Measurements from ENCODE around the gene SCNM1. TPM values are rescaled to one million over a fixed set of nuclear protein-coding genes. Genes with fewer than 3 reads are reported as not detected.

SCNM1 gene
- total RNA-seq, 4 donors from 2014 or later: 24.1 to 38.8 (median 27.3) TPM

GRCh38 chr1:151132335-151133017 is 33.5 kb upstream of the SCNM1 start:
- intact Hi-C loops (cut with DNase I; ENCODE audit: low total_unique reads): no loop called here
- DNase-seq (ENCODE audit: low spot score in 2 of 2): no peak
- WGBS, 2 donors: 53 to 67% methylated on average over 29 to 33 of the region's 74 CpGs
- no peak overlapping the region for H3K4me3 ChIP-seq (ENCODE audit: low read depth, poor library complexity, severe bottlenecking)
- no peak for TF ChIP-seq POLR2A (IDR thresholded peaks at IDR 0.05)
- TF ChIP-seq, protein P1, sequence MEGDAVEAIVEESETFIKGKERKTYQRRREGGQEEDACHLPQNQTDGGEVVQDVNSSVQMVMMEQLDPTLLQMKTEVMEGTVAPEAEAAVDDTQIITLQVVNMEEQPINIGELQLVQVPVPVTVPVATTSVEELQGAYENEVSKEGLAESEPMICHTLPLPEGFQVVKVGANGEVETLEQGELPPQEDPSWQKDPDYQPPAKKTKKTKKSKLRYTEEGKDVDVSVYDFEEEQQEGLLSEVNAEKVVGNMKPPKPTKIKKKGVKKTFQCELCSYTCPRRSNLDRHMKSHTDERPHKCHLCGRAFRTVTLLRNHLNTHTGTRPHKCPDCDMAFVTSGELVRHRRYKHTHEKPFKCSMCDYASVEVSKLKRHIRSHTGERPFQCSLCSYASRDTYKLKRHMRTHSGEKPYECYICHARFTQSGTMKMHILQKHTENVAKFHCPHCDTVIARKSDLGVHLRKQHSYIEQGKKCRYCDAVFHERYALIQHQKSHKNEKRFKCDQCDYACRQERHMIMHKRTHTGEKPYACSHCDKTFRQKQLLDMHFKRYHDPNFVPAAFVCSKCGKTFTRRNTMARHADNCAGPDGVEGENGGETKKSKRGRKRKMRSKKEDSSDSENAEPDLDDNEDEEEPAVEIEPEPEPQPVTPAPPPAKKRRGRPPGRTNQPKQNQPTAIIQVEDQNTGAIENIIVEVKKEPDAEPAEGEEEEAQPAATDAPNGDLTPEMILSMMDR (IDR thresholded peaks at IDR 0.05): no peak

DNA sequence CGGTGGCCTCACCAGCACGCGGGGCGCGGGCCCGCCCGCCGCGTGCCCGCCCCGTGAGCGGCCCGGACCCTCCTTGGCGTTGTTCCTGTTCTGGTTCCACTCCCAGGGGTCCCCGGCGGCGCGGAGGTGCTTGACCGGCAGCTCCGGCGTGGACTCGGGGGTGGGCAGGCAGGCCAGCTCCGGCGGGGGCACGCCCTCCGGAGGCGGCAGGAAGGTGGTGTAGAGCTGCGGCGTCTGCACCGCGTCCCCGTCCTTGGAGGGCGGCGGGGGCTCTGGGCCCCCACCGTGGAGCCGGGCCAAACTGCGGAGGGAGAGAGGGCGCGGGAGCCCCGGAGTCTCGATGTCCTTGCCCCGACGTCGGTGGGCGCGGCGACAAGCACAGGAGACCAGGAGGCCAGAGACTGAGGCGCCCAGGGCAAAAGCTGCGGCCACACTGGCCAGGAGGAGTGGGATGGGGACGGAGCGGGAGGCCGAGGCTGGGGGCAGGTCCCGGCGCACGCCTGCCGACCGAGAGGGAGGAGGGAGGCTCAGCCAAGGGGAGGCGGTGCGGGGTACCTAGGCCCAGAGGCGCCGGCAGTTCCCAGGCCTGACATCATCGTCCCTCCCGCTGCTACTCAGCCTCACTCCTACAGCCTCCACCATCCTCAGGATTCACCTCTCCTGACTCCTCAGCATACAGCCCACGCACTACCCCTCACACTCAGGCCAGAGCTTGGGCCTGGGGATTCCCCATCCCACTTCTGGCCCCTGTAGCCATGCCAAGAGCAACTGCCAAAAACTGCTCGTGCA is 32.7 kb upstream of the SCNM1 start:
- DNase-seq (ENCODE audit: low spot score in 2 of 2): no peak
- TF ChIP-seq, protein P1 (IDR thresholded peaks at IDR 0.05): no peak
- no peak for TF ChIP-seq POLR2A (IDR thresholded peaks at IDR 0.05)
- intact Hi-C loops (cut with DNase I; ENCODE audit: low total_unique reads): no loop called here
- WGBS, 2 donors: 79 to 88% methylated on average over 48 to 49 of the region's 65 CpGs
- no peak overlapping the region for H3K4me3 ChIP-seq (ENCODE audit: low read depth, poor library complexity, severe bottlenecking)

DNA sequence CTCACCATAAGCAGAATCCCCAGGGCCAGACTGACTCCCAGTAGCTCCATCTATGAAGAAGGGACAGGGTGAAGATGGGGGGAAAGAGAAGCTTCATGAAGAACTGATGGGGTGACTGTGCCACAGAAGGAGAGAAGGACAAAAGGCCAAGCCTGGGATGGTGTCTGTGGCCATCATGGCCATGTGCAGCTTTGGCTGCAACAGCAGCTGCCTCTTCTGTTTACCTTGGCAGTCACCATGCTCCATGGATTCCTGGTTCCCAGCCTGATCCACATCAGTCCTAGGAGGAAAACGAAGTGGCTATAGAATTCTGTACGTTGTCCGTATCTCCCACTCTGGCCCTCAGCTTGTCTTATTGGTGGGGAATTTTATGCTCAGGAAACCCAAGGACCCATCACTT is 31.5 kb upstream of the SCNM1 start:
- TF ChIP-seq, protein P1 (IDR thresholded peaks at IDR 0.05): no peak
- no peak for TF ChIP-seq POLR2A (IDR thresholded peaks at IDR 0.05)
- no peak for DNase-seq (ENCODE audit: low spot score in 2 of 2)
- H3K4me3 ChIP-seq (ENCODE audit: low read depth, poor library complexity, severe bottlenecking): no peak overlapping the region
- intact Hi-C loops (cut with DNase I; ENCODE audit: low total_unique reads): no loop called here
- WGBS, 2 donors: 78 to 88% methylated on average over 3 of the region's 3 CpGs

DNA sequence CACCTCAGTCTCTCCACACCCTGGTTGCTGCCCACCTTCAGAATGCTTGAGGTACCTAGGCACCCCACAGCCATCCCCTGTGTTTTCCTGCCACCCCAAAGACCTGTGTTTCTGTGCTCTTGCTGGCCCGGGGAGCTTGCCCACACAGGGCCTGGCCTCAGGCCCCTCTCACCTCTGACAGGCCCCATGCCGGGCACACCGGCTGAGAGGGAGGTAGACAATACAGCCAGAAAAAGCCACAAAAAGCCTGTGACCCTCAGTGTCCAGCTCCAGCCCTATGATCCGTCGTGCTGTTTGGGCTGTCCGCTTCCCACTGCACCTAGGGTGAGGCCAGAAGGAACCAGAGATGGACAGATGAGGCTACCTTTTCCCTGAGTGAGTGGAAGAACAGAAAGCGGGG is 31.0 kb upstream of the SCNM1 start:
- H3K4me3 ChIP-seq (ENCODE audit: low read depth, poor library complexity, severe bottlenecking): no peak overlapping the region
- TF ChIP-seq POLR2A (IDR thresholded peaks at IDR 0.05): no peak
- TF ChIP-seq, protein P1 (IDR thresholded peaks at IDR 0.05): no peak
- 91 to 93% methylated on average over 4 to 7 of the region's 7 CpGs for WGBS, 2 donors
- intact Hi-C loops (cut with DNase I; ENCODE audit: low total_unique reads): no loop called here
- DNase-seq (ENCODE audit: low spot score in 2 of 2): no peak

GRCh38 chr1:151135433-151136385 is 30.2 kb upstream of the SCNM1 start:
- no peak overlapping the region for H3K4me3 ChIP-seq (ENCODE audit: low read depth, poor library complexity, severe bottlenecking)
- intact Hi-C loops (cut with DNase I; ENCODE audit: low total_unique reads): no loop called here
- TF ChIP-seq POLR2A (IDR thresholded peaks at IDR 0.05): no peak
- TF ChIP-seq, protein P1 (IDR thresholded peaks at IDR 0.05): no peak
- 84 to 91% methylated on average over 12 of the region's 12 CpGs for WGBS, 2 donors
- DNase-seq (ENCODE audit: low spot score in 2 of 2): no peak
